ENCODE measurements around the gene OR10S1. TPM values are rescaled to one million over a fixed set of nuclear protein-coding genes. Genes with fewer than 3 reads are reported as not detected.
"Not testable (repeated sequence)": the region's sequence is repeated elsewhere in the genome, so short reads cannot be mapped to it uniquely, and the experiment has no call there.

The OR10S1 gene, protein sequence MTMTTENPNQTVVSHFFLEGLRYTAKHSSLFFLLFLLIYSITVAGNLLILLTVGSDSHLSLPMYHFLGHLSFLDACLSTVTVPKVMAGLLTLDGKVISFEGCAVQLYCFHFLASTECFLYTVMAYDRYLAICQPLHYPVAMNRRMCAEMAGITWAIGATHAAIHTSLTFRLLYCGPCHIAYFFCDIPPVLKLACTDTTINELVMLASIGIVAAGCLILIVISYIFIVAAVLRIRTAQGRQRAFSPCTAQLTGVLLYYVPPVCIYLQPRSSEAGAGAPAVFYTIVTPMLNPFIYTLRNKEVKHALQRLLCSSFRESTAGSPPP
- not detected for polyA plus RNA-seq (2013, experiment 1 of 2)
- polyA plus RNA-seq (2013, experiment 2 of 2): not detected

- no peak within 1 kb of the TSS for H3K27ac ChIP-seq (replicated peaks; ENCODE audit: low read length)
- DNase-seq (ENCODE audit: low spot score): no peak
- peaks cover 0 to 5% of the 10 kb centered on the region in 2 donors for H3K4me1 ChIP-seq (ENCODE audit: control insufficient read depth in 2 of 2, insufficient read depth in 1 of 2, low read depth in 1 of 2, low read length in 2 of 2)
- H2BK12ac ChIP-seq (ENCODE audit: low read length): peak within 1 kb of the TSS; percentile 67
- no peak within 1 kb of the TSS for H2BK120ac ChIP-seq (ENCODE audit: low read depth, low read length)
- no peaks in the 10 kb centered on the region for H3K27me3 ChIP-seq (ENCODE audit: control insufficient read depth in 3 of 3, insufficient read depth in 3 of 3, low read depth in 1 of 3, low read length in 3 of 3)
- peak within 1 kb of the TSS; percentile 58 for H3K23ac ChIP-seq (ENCODE audit: low read depth, low read length, poor library complexity)
- no peaks in the 10 kb centered on the region for H3K36me3 ChIP-seq (replicated peaks in 1 of 2; ENCODE audit: control insufficient read depth in 2 of 2, insufficient read depth in 2 of 2, low read length in 2 of 2)
- peak within 1 kb of the TSS; percentile 1 for H3K4ac ChIP-seq (ENCODE audit: low read length)
- no peak within 1 kb of the TSS for H4K8ac ChIP-seq (ENCODE audit: low read depth, low read length)
- peak within 1 kb of the TSS; percentile 66 for H3K9ac ChIP-seq (ENCODE audit: low read depth, low read length, poor library complexity)
- H3K4me3 ChIP-seq (ENCODE audit: low read length in 2 of 2): peak within 1 kb of the TSS in 1 of 2 donors; percentile 5
- H2AFZ ChIP-seq (ENCODE audit: low read length): no peak within 1 kb of the TSS
- H3K4me2 ChIP-seq (ENCODE audit: insufficient read depth, low read length, poor library complexity, severe bottlenecking): no peak within 1 kb of the TSS
- H3K79me1 ChIP-seq (ENCODE audit: low read depth, low read length): no peaks in the 10 kb centered on the region
- no peak within 1 kb of the TSS for H2BK5ac ChIP-seq (ENCODE audit: low read length)
- H2AK5ac ChIP-seq (ENCODE audit: low read depth, low read length): peak within 1 kb of the TSS; percentile 58
- H2BK15ac ChIP-seq (ENCODE audit: low read length): peak within 1 kb of the TSS; percentile 97
- no peak within 1 kb of the TSS for H4K91ac ChIP-seq (ENCODE audit: low read depth, low read length, poor library complexity)
- H3K14ac ChIP-seq (ENCODE audit: low read length): peak within 1 kb of the TSS; percentile 87
- H3K18ac ChIP-seq (ENCODE audit: low read length): peak within 1 kb of the TSS; percentile 90
- H3K9me3 ChIP-seq (replicated peaks in 1 of 2; ENCODE audit: control insufficient read depth in 2 of 2, insufficient read depth in 1 of 2, low read depth in 1 of 2, low read length in 2 of 2): no peaks in the 10 kb centered on the region
Measured at GRCh38 chr11:123977731-123978347, at the start of gene OR10S1. Gene OR10S1, minus strand, starts transcription at chr11:123977781. Its CDS starts 117 bp downstream, at chr11:123977664.

- no CpG with 5 or more reads among the region's 2 CpGs for WGBS, 2 donors (ENCODE audit: extremely low coverage in 2 of 2, insufficient read length in 2 of 2, insufficient replicate concordance in 1 of 2)
- Histone ChIP-seq H3K14ac (ENCODE audit: low read length) (peak within 1 kb of the TSS; percentile 21), H3K4me1 (ENCODE audit: control insufficient read depth in 2 of 2, insufficient read depth in 1 of 2, low read depth in 1 of 2, low read length in 2 of 2) (no peaks in the 10 kb centered on the region), H2BK12ac (ENCODE audit: low read length) (no peak within 1 kb of the TSS), H2AFZ (ENCODE audit: low read length) (no peak within 1 kb of the TSS), H2BK5ac (ENCODE audit: low read length) (no peak within 1 kb of the TSS), H3K18ac (ENCODE audit: low read length) (no peak within 1 kb of the TSS), H3K79me1 (ENCODE audit: low read depth, low read length) (no peaks in the 10 kb centered on the region), H3K36me3 (replicated peaks in 1 of 2; ENCODE audit: control insufficient read depth in 2 of 2, insufficient read depth in 2 of 2, low read length in 2 of 2) (no peaks in the 10 kb centered on the region), H3K23ac (ENCODE audit: low read depth, low read length, poor library complexity) (no peak within 1 kb of the TSS), H4K91ac (ENCODE audit: low read depth, low read length, poor library complexity) (no peak within 1 kb of the TSS), H2BK120ac (ENCODE audit: low read depth, low read length) (no peak within 1 kb of the TSS), H3K9me3 (replicated peaks in 1 of 2; ENCODE audit: control insufficient read depth in 2 of 2, insufficient read depth in 1 of 2, low read depth in 1 of 2, low read length in 2 of 2) (no peaks in the 10 kb centered on the region), H3K4me2 (ENCODE audit: insufficient read depth, low read length, poor library complexity, severe bottlenecking) (no peak within 1 kb of the TSS), H3K4ac (ENCODE audit: low read length) (no peak within 1 kb of the TSS), H2BK15ac (ENCODE audit: low read length) (no peak within 1 kb of the TSS), H3K27me3 (ENCODE audit: control insufficient read depth in 3 of 3, insufficient read depth in 3 of 3, low read depth in 1 of 3, low read length in 3 of 3) (no peaks in the 10 kb centered on the region), H2AK5ac (ENCODE audit: low read depth, low read length) (no peak within 1 kb of the TSS), H3K4me3 (ENCODE audit: low read length in 2 of 2) (no peak within 1 kb of the TSS), H4K8ac (ENCODE audit: low read depth, low read length) (no peak within 1 kb of the TSS), H3K9ac (ENCODE audit: low read depth, low read length, poor library complexity) (no peak within 1 kb of the TSS), H3K27ac (replicated peaks; ENCODE audit: low read length) (no peak within 1 kb of the TSS)
- no peak for DNase-seq (ENCODE audit: low spot score)
Measured at GRCh38 chr11:124026498-124026897, 48.9 kb upstream of the OR10S1 start, which contains the start of gene OR10G8. Gene OR10G8, plus strand, starts transcription at chr11:124026798. Its CDS starts 2,825 bp downstream, at chr11:124029623.

GRCh38 chr11:124015837-124016236 is 38.3 kb upstream of the OR10S1 start:
- H3K4ac ChIP-seq (ENCODE audit: low read length); H4K8ac ChIP-seq (ENCODE audit: low read depth, low read length); H2BK5ac ChIP-seq (ENCODE audit: low read length); H2AFZ ChIP-seq (ENCODE audit: low read length); H4K91ac ChIP-seq (ENCODE audit: low read depth, low read length, poor library complexity); H3K4me2 ChIP-seq (ENCODE audit: insufficient read depth, low read length, poor library complexity, severe bottlenecking); H3K9ac ChIP-seq (ENCODE audit: low read depth, low read length, poor library complexity); H3K9me3 ChIP-seq (replicated peaks in 1 of 2; ENCODE audit: control insufficient read depth in 2 of 2, insufficient read depth in 1 of 2, low read depth in 1 of 2, low read length in 2 of 2); H2BK12ac ChIP-seq (ENCODE audit: low read length); H3K4me3 ChIP-seq (ENCODE audit: low read length in 2 of 2); H3K27me3 ChIP-seq (ENCODE audit: control insufficient read depth in 3 of 3, insufficient read depth in 3 of 3, low read depth in 1 of 3, low read length in 3 of 3); H3K79me1 ChIP-seq (ENCODE audit: low read depth, low read length); H3K27ac ChIP-seq (replicated peaks; ENCODE audit: low read length); H2BK15ac ChIP-seq (ENCODE audit: low read length); H3K18ac ChIP-seq (ENCODE audit: low read length); H3K36me3 ChIP-seq (replicated peaks in 1 of 2; ENCODE audit: control insufficient read depth in 2 of 2, insufficient read depth in 2 of 2, low read length in 2 of 2); DNase-seq (ENCODE audit: low spot score); H3K14ac ChIP-seq (ENCODE audit: low read length); H3K4me1 ChIP-seq (ENCODE audit: control insufficient read depth in 2 of 2, insufficient read depth in 1 of 2, low read depth in 1 of 2, low read length in 2 of 2); H2AK5ac ChIP-seq (ENCODE audit: low read depth, low read length); H2BK120ac ChIP-seq (ENCODE audit: low read depth, low read length); H3K23ac ChIP-seq (ENCODE audit: low read depth, low read length, poor library complexity): not testable (repeated sequence)
- WGBS, 2 donors (ENCODE audit: extremely low coverage in 2 of 2, insufficient read length in 2 of 2, insufficient replicate concordance in 1 of 2): no CpG with 5 or more reads among the region's 9 CpGs

- H4K91ac ChIP-seq (ENCODE audit: low read depth, low read length, poor library complexity): no peak within 1 kb of the TSS
- no peaks in the 10 kb centered on the region for H3K79me1 ChIP-seq (ENCODE audit: low read depth, low read length)
- DNase-seq (ENCODE audit: low spot score): no peak
- H2BK5ac ChIP-seq (ENCODE audit: low read length): no peak within 1 kb of the TSS
- H3K36me3 ChIP-seq (replicated peaks in 1 of 2; ENCODE audit: control insufficient read depth in 2 of 2, insufficient read depth in 2 of 2, low read length in 2 of 2): no peaks in the 10 kb centered on the region
- no peak within 1 kb of the TSS for H2AK5ac ChIP-seq (ENCODE audit: low read depth, low read length)
- no peak within 1 kb of the TSS for H3K4me2 ChIP-seq (ENCODE audit: insufficient read depth, low read length, poor library complexity, severe bottlenecking)
- H2BK15ac ChIP-seq (ENCODE audit: low read length): no peak within 1 kb of the TSS
- no peak within 1 kb of the TSS for H3K4ac ChIP-seq (ENCODE audit: low read length)
- no peak within 1 kb of the TSS for H2BK120ac ChIP-seq (ENCODE audit: low read depth, low read length)
- H2AFZ ChIP-seq (ENCODE audit: low read length): no peak within 1 kb of the TSS
- no peak within 1 kb of the TSS for H2BK12ac ChIP-seq (ENCODE audit: low read length)
- H3K18ac ChIP-seq (ENCODE audit: low read length): no peak within 1 kb of the TSS
- H3K14ac ChIP-seq (ENCODE audit: low read length): no peak within 1 kb of the TSS
- H3K27me3 ChIP-seq (ENCODE audit: control insufficient read depth in 3 of 3, insufficient read depth in 3 of 3, low read depth in 1 of 3, low read length in 3 of 3): no peaks in the 10 kb centered on the region
- H3K4me1 ChIP-seq (ENCODE audit: control insufficient read depth in 2 of 2, insufficient read depth in 1 of 2, low read depth in 1 of 2, low read length in 2 of 2): no peaks in the 10 kb centered on the region
- WGBS, 2 donors (ENCODE audit: extremely low coverage in 2 of 2, insufficient read length in 2 of 2, insufficient replicate concordance in 1 of 2): no CpG with 5 or more reads among the region's 2 CpGs
- no peaks in the 10 kb centered on the region for H3K9me3 ChIP-seq (replicated peaks in 1 of 2; ENCODE audit: control insufficient read depth in 2 of 2, insufficient read depth in 1 of 2, low read depth in 1 of 2, low read length in 2 of 2)
- H3K4me3 ChIP-seq (ENCODE audit: low read length in 2 of 2): no peak within 1 kb of the TSS
- no peak within 1 kb of the TSS for H3K9ac ChIP-seq (ENCODE audit: low read depth, low read length, poor library complexity)
- H3K23ac ChIP-seq (ENCODE audit: low read depth, low read length, poor library complexity): no peak within 1 kb of the TSS
- H3K27ac ChIP-seq (replicated peaks; ENCODE audit: low read length): no peak within 1 kb of the TSS
- H4K8ac ChIP-seq (ENCODE audit: low read depth, low read length): no peak within 1 kb of the TSS
Measured at GRCh38 chr11:124012697-124013096, 35.1 kb upstream of the OR10S1 start, which contains the start of gene OR10G4. Gene OR10G4, plus strand, starts transcription at chr11:124012997. Its CDS starts 2,578 bp downstream, at chr11:124015575.
